Loucy (cell line): ENCODE measurements around the gene IQCE.

ENCODE experiments used
- H2AFZ ChIP-seq: fragments of 200-600 bp; sonication (generic); 2 replicates; pipeline ENCODE4 v1.6.0; 2016; ENCODE audit warnings: antibody characterized with exemption, mild to moderate bottlenecking, low read length, moderate library complexity
- H3F3A ChIP-seq: fragments of 200-600 bp; 2 replicates; pipeline ENCODE4 v1.6.0; 2016; ENCODE audit warnings: antibody characterized with exemption, low read depth, mild to moderate bottlenecking
- H3K27me3 ChIP-seq: fragments of 200-600 bp; sonication (generic); 2 replicates; pipeline ENCODE4 v1.6.1; 2014; ENCODE audit warnings: low read length, mild to moderate bottlenecking; ENCODE audit not compliant: insufficient read depth, poor library complexity, severe bottlenecking
- H3K36me3 ChIP-seq: fragments of 200-600 bp; sonication (generic); 2 replicates; pipeline ENCODE4 v1.6.1; 2016; ENCODE audit warnings: low read length; ENCODE audit not compliant: insufficient read depth
- H3K4me1 ChIP-seq: fragments of 200-600 bp; sonication (generic); 2 replicates; pipeline ENCODE4 v1.5.1; 2014; ENCODE audit warnings: low read length, mild to moderate bottlenecking; ENCODE audit not compliant: insufficient read depth, poor library complexity, severe bottlenecking
- H3K4me2 ChIP-seq: fragments of 200-600 bp; sonication (generic); 2 replicates; pipeline ENCODE4 v1.6.0; 2014; ENCODE audit warnings: antibody characterized with exemption, low read length, low read depth, mild to moderate bottlenecking; ENCODE audit not compliant: poor library complexity, severe bottlenecking
- H3K4me3 ChIP-seq: fragments of 200-600 bp; sonication (generic); 2 replicates; pipeline ENCODE4 v1.5.1; 2014; ENCODE audit warnings: low read length, mild to moderate bottlenecking, mixed read lengths; ENCODE audit not compliant: poor library complexity, severe bottlenecking
- H3K79me2 ChIP-seq: fragments of 200-600 bp; sonication (generic); 2 replicates; pipeline ENCODE4 v1.6.1; 2014; ENCODE audit warnings: low read length; ENCODE audit not compliant: insufficient read depth
- H3K9ac ChIP-seq: fragments of 200-600 bp; sonication (generic); 2 replicates; pipeline ENCODE4 v1.6.0; 2014; ENCODE audit warnings: mild to moderate bottlenecking, low read depth, low read length, moderate library complexity; ENCODE audit not compliant: poor library complexity, severe bottlenecking
- H3K9me2 ChIP-seq: fragments of 200-600 bp; sonication (generic); replicated peaks from 2 replicates; pipeline ENCODE4 v1.6.1; 2016; ENCODE audit warnings: low read depth, low read length, mixed read lengths
- H3K9me3 ChIP-seq: fragments of 200-600 bp; sonication (generic); 2 replicates; pipeline ENCODE4 v1.6.1; 2014; ENCODE audit warnings: mild to moderate bottlenecking, antibody characterized with exemption, low read length, low read depth; ENCODE audit not compliant: insufficient read depth
- H4K20me1 ChIP-seq: fragments of 200-600 bp; sonication (generic); 2 replicates; pipeline ENCODE4 v1.6.0; 2014; ENCODE audit warnings: antibody characterized with exemption, low read length, mild to moderate bottlenecking; ENCODE audit not compliant: insufficient read depth, poor library complexity, severe bottlenecking
- CTCF ChIP-seq: fragments of 200-600 bp; sonication (generic); conservative IDR thresholded peaks from 2 replicates; pipeline ENCODE4 v1.5.1; 2014; ENCODE audit warnings: mild to moderate bottlenecking, antibody characterized with exemption, low read length
- EZH2phosphoT487 ChIP-seq: fragments of 200-600 bp; IDR thresholded peaks from 2 replicates; pipeline ENCODE4 v1.6.1; 2018; ENCODE audit warnings: antibody characterized with exemption, mild to moderate bottlenecking, moderate library complexity, borderline replicate concordance

IQCE gene

DNA sequence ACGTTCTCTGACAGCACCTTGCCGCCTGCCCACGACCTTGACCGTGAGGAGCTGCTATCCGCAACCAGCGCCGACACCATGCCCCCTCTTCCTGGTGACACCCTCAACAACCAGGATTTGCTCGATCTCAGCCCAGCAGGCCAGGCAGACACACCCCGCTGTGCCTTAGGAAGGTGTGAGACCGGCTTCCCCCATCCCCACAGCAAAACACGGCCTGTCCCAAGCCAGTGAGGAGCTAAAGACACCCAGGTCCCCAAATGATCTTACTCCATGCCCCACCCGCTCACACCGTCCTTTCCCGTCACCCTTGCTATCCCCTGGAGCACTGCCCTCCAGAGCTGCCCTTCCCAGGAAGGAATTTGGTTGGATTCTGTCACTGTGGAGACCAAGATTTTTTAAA, 51.7 kb downstream of the IQCE start:
- no peak overlapping the region for H3K4me3 ChIP-seq
- no peak for TF ChIP-seq EZH2phosphoT487
- no peaks in the 10 kb centered on the region for H3F3A ChIP-seq
- H3K79me2 ChIP-seq: no peaks in the 10 kb centered on the region
- H3K4me1 ChIP-seq: no peaks in the 10 kb centered on the region
- no peak overlapping the region for H3K9ac ChIP-seq
- H2AFZ ChIP-seq: no peak overlapping the region
- no peaks in the 10 kb centered on the region for H3K9me2 ChIP-seq
- H3K36me3 ChIP-seq: no peaks in the 10 kb centered on the region
- H3K9me3 ChIP-seq: no peaks in the 10 kb centered on the region
- H3K4me2 ChIP-seq: no peak overlapping the region
- H3K27me3 ChIP-seq: no peaks in the 10 kb centered on the region
- H4K20me1 ChIP-seq: no peaks in the 10 kb centered on the region

DNA sequence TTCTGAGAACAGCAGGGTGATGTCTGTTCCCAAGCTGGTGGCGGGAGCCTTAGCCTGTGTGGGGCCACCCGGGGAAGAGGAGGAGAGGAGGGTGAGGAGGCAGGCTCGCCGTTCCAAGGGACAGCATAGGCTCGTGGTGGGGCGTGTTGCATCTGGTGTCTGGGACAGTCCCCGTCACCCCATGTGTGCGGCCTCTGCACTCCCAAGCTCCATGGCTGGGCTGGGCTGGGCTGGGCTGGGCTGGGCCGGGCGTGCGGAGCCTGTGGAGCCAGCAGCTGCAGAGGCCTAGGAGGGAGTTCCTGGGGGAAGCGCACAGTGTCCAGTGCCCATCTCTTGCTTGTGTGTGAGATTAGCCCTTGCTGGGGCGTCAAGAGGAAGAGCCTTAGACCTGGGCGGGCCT, 52.1 kb downstream of the IQCE start:
- Histone ChIP-seq H3K9ac (no peak overlapping the region), H3K4me1 (no peaks in the 10 kb centered on the region), H3K9me3 (no peaks in the 10 kb centered on the region), H3K4me3 (no peak overlapping the region), H4K20me1 (no peaks in the 10 kb centered on the region), H3K36me3 (no peaks in the 10 kb centered on the region), H3F3A (no peaks in the 10 kb centered on the region), H3K27me3 (no peaks in the 10 kb centered on the region), H3K4me2 (no peak overlapping the region), H2AFZ (no peak overlapping the region), H3K9me2 (no peaks in the 10 kb centered on the region), H3K79me2 (no peaks in the 10 kb centered on the region)
- TF ChIP-seq EZH2phosphoT487 (no peak), CTCF (no peak)

DNA sequence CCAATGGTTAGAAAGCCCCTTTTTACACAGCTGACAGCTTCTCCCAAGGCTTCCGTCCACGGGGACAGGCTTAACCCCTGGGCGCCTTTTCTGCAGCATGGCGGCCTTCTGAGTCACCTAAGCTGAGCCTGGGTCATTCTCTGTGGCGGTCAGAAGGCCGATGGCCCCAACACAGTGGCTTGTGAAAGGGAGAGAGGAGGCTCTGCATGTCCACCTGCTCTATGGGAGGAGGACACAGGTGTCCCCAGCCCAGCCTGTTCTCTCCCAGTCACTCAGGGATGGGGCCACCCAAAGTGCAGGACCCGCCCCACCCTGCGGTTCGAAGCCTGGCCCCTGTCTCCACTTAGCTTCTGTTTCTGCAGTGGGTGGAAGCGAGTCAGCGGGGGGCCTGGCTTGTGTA, 52.6 kb downstream of the IQCE start:
- TF ChIP-seq CTCF (no peak), EZH2phosphoT487 (no peak)
- Histone ChIP-seq H3K9me3 (no peaks in the 10 kb centered on the region), H3K36me3 (no peaks in the 10 kb centered on the region), H3K4me2 (no peak overlapping the region), H3F3A (no peaks in the 10 kb centered on the region), H3K4me1 (no peaks in the 10 kb centered on the region), H3K9ac (no peak overlapping the region), H2AFZ (no peak overlapping the region), H3K79me2 (no peaks in the 10 kb centered on the region), H3K27me3 (no peaks in the 10 kb centered on the region), H3K9me2 (no peaks in the 10 kb centered on the region), H4K20me1 (no peaks in the 10 kb centered on the region), H3K4me3 (no peak overlapping the region)

GRCh38 chr7:2611922-2612321, 53.1 kb downstream of the IQCE start:
- Histone ChIP-seq H3K4me3 (no peak overlapping the region), H3K9me2 (no peaks in the 10 kb centered on the region), H3K4me1 (no peaks in the 10 kb centered on the region), H3K27me3 (no peaks in the 10 kb centered on the region), H3F3A (no peaks in the 10 kb centered on the region), H4K20me1 (no peaks in the 10 kb centered on the region), H3K4me2 (no peak overlapping the region), H3K9ac (no peak overlapping the region), H3K9me3 (no peaks in the 10 kb centered on the region), H3K79me2 (no peaks in the 10 kb centered on the region), H3K36me3 (no peaks in the 10 kb centered on the region), H2AFZ (no peak overlapping the region)
- TF ChIP-seq EZH2phosphoT487 (no peak), CTCF (no peak)
